Liver (tissue), 9 donors: Measurements from ENCODE around the gene AURKB. TPM values are rescaled to one million over a fixed set of nuclear protein-coding genes. Genes with fewer than 3 reads are reported as not detected.

Experiments used
- DNase-seq: peaks from one replicate; pipeline ENCODE4 v3.0.0-alpha.2; 2017; ENCODE audit warnings: low spot score
- H3K27ac ChIP-seq, 2 donors: one replicate each; pipeline ENCODE4 v1.7.0; 2013; ENCODE audit warnings: inconsistent platforms in 2 of 2, low read length in 2 of 2, control low read depth in 1 of 2, low read depth in 1 of 2, mild to moderate bottlenecking in 1 of 2
- H3K27me3 ChIP-seq, 4 donors: one replicate each; pipeline versions ENCODE4 v1.6.1 to v1.7.0; 2013; ENCODE audit warnings: low read length in 3 of 4, inconsistent platforms in 1 of 4, mild to moderate bottlenecking in 1 of 4, moderate library complexity in 1 of 4; ENCODE audit not compliant: control insufficient read depth in 4 of 4, insufficient read depth in 4 of 4
- H3K36me3 ChIP-seq, 4 donors: one replicate each; pipeline versions ENCODE4 v1.6.1 to v1.7.0; 2013; ENCODE audit warnings: low read length in 3 of 4, mild to moderate bottlenecking in 3 of 4, low read depth in 1 of 4, moderate library complexity in 1 of 4; ENCODE audit not compliant: control insufficient read depth in 4 of 4, insufficient read depth in 3 of 4
- H3K4me1 ChIP-seq, 4 donors: one replicate each; pipeline versions ENCODE4 v1.6.1 to v1.7.0; 2013; ENCODE audit warnings: low read length in 3 of 4, mild to moderate bottlenecking in 3 of 4, moderate library complexity in 1 of 4; ENCODE audit not compliant: control insufficient read depth in 4 of 4, insufficient read depth in 4 of 4
- H3K4me3 ChIP-seq, 3 donors: one replicate each; pipeline versions ENCODE4 v1.6.1 to v1.7.0; 2013; ENCODE audit warnings: low read length in 3 of 3, control low read depth in 1 of 3, low read depth in 1 of 3, mild to moderate bottlenecking in 1 of 3
- H3K9ac ChIP-seq, 2 donors: one replicate each; pipeline ENCODE4 v1.7.0; 2013; ENCODE audit warnings: low read length in 2 of 2, mild to moderate bottlenecking in 2 of 2, moderate library complexity in 2 of 2, control low read depth in 1 of 2, low read depth in 1 of 2
- H3K9me3 ChIP-seq, 4 donors: one replicate each; pipeline versions ENCODE4 v1.6.1 to v1.7.0; 2013; ENCODE audit warnings: low read length in 3 of 4; ENCODE audit not compliant: control insufficient read depth in 4 of 4
- ATF3 ChIP-seq: IDR thresholded peaks from 2 replicates; pipeline ENCODE4 v1.6.1; 2016; ENCODE audit warnings: antibody characterized with exemption
- CTCF ChIP-seq: fragments of 150-350 bp; IDR thresholded peaks from 2 replicates; pipeline ENCODE4 v1.5.1; 2017; ENCODE audit warnings: improper control_type of control experiment, low read depth, low read length; ENCODE audit not compliant: missing input control
- EGR1 ChIP-seq, 2 donors: IDR thresholded peaks; 2 replicates each; pipeline ENCODE4 v1.6.1; 2016 to 2018; ENCODE audit warnings: antibody characterized with exemption in 2 of 2, low read depth in 2 of 2
- FOXA2 ChIP-seq: IDR thresholded peaks from 2 replicates; pipeline ENCODE4 v1.6.1; 2016; ENCODE audit warnings: antibody characterized with exemption
- GABPA ChIP-seq, 2 donors: IDR thresholded peaks in 1 of 2; conservative IDR thresholded peaks in 1 of 2; 2 replicates each; pipeline ENCODE4 v1.6.1; 2016; ENCODE audit warnings: antibody characterized with exemption in 2 of 2, mild to moderate bottlenecking in 1 of 2, moderate library complexity in 1 of 2
- HNF4A ChIP-seq, 2 donors: conservative IDR thresholded peaks; 2 replicates each; pipeline ENCODE4 v1.6.1; 2016; ENCODE audit warnings: antibody characterized with exemption in 2 of 2, mild to moderate bottlenecking in 2 of 2
- HNF4G ChIP-seq: IDR thresholded peaks from 2 replicates; pipeline ENCODE4 v1.6.1; 2016; ENCODE audit warnings: antibody characterized with exemption
- JUND ChIP-seq, 2 donors: IDR thresholded peaks; 2 replicates each; pipeline ENCODE4 v1.6.1; 2016; ENCODE audit warnings: antibody characterized with exemption in 2 of 2
- MAX ChIP-seq: IDR thresholded peaks from 2 replicates; pipeline ENCODE4 v1.6.1; 2016; ENCODE audit warnings: antibody characterized with exemption
- NR2F2 ChIP-seq: IDR thresholded peaks from 2 replicates; pipeline ENCODE4 v1.6.1; 2016; ENCODE audit warnings: antibody characterized with exemption
- RAD21 ChIP-seq, 2 donors: IDR thresholded peaks; 2 replicates each; pipeline ENCODE4 v1.6.1; 2016; ENCODE audit warnings: antibody characterized with exemption in 2 of 2, mild to moderate bottlenecking in 2 of 2
- REST ChIP-seq: IDR thresholded peaks from 2 replicates; pipeline ENCODE4 v1.6.1; 2016; ENCODE audit warnings: antibody characterized with exemption, mild to moderate bottlenecking
- RXRA ChIP-seq, 2 donors: IDR thresholded peaks; 2 replicates each; pipeline ENCODE4 v1.6.1; 2017 to 2018; ENCODE audit warnings: antibody characterized with exemption in 2 of 2, mild to moderate bottlenecking in 1 of 2
- SP1 ChIP-seq: IDR thresholded peaks from 2 replicates; pipeline ENCODE4 v1.6.1; 2018; ENCODE audit warnings: antibody characterized with exemption, mild to moderate bottlenecking
- TAF1 ChIP-seq: conservative IDR thresholded peaks from 2 replicates; pipeline ENCODE4 v1.6.1; 2016; ENCODE audit warnings: antibody characterized with exemption, mild to moderate bottlenecking
- YY1 ChIP-seq: IDR thresholded peaks from 2 replicates; pipeline ENCODE4 v1.6.1; 2016; ENCODE audit warnings: antibody characterized with exemption, mild to moderate bottlenecking
- ZBTB33 ChIP-seq: IDR thresholded peaks from 2 replicates; pipeline ENCODE4 v1.6.1; 2016; ENCODE audit warnings: antibody characterized with exemption
- WGBS: extraction: QIAGEN DNeasy Blood & Tissue Kit; methylation state at CpG from one replicate; pipeline ENCODE4 v1.1.7; 2013; 5-methylcytosine and 5-hydroxymethylcytosine counted together
- polyA plus RNA-seq, 2 donors: library from polyadenylated mRNA; stranded (reverse) in 1 of 2; unstranded in 1 of 2; fragments of 200-250 nt in 1 of 2; fragments of >200 nt in 1 of 2; fragmentation: Nextera tagmentation in 1 of 2; extraction: Ambion mirVana in 1 of 2; gene quantifications; one replicate each; pipeline versions ENCODE4 v1.2.1 to v1.2.3, GENCODE V29; 2013 to 2015
- total RNA-seq, 2 donors: library from RNA; depleted of rRNA; stranded (reverse); fragments of >200 nt; gene quantifications; one replicate each; pipeline ENCODE4 v1.2.3, GENCODE V29; 2014
- donor health status: healthy.
- donor health status: healthy.
- donor health status: healthy.
- donor health status: healthy.
- donor health status: healthy.

The AURKB gene
- total and polyA plus RNA-seq, 4 donors: 0.42 to 25.9 (median 3.0) TPM

- H3K4me3 ChIP-seq: peak overlapping the region; percentile 60 to 77 (median 67)
- peak; percentile 96 for DNase-seq
- peak overlapping the region; percentile 32 to 91 for H3K9ac ChIP-seq
- peak overlapping the region; percentile 82 to 93 for H3K27ac ChIP-seq
- TF ChIP-seq EGR1 (IDR thresholded peaks at IDR 0.05; ENCODE audit: low read depth in 2 of 2) (peak; percentile 93 to 99), RXRA (IDR thresholded peaks at IDR 0.05) (peak; percentile 25 to 49), CTCF (no peak), SP1 (peak; percentile 67), GABPA (IDR thresholded peaks at IDR 0.05 in 1 of 2, conservative IDR thresholded peaks at IDR 0.05 in 1 of 2) (peak; percentile 56 to 90), FOXA2 (no peak), JUND (IDR thresholded peaks at IDR 0.05) (peak in 1 of 2 donors; percentile 14), YY1 (peak; percentile 74), RAD21 (IDR thresholded peaks at IDR 0.05) (no peak), ATF3 (peak; percentile 96), NR2F2 (no peak), HNF4A (conservative IDR thresholded peaks at IDR 0.05) (peak in 1 of 2 donors; percentile 12), TAF1 (peak; percentile 19), HNF4G (no peak), MAX (peak; percentile 62)
- under 1% methylated on average over 49 of the region's 49 CpGs for WGBS
- peaks cover 0 to 8% (median 5%) of the 10 kb centered on the region in 4 donors for H3K36me3 ChIP-seq
- no peaks in the 10 kb centered on the region for H3K27me3 ChIP-seq
- no peaks in the 10 kb centered on the region for H3K9me3 ChIP-seq
- peaks cover 4 to 25% (median 15%) of the 10 kb centered on the region in 4 donors for H3K4me1 ChIP-seq
Observed at GRCh38 chr17:8222630-8223355, 12.4 kb upstream of the AURKB start.

- no peak for TF ChIP-seq GABPA (IDR thresholded peaks at IDR 0.05 in 1 of 2, conservative IDR thresholded peaks at IDR 0.05 in 1 of 2)
- no peak for TF ChIP-seq RAD21 (IDR thresholded peaks at IDR 0.05)
- TF ChIP-seq FOXA2: peak; percentile 17
- TF ChIP-seq HNF4G: no peak
- peak in 1 of 2 donors; percentile 10 for TF ChIP-seq JUND (IDR thresholded peaks at IDR 0.05)
- no peak for TF ChIP-seq SP1
- TF ChIP-seq ZBTB33: no peak
- TF ChIP-seq HNF4A (conservative IDR thresholded peaks at IDR 0.05): peak in 1 of 2 donors; percentile 1
- TF ChIP-seq REST: no peak
- no peak for TF ChIP-seq RXRA (IDR thresholded peaks at IDR 0.05)
- TF ChIP-seq YY1: no peak
- TF ChIP-seq ATF3: no peak
- no peak for TF ChIP-seq EGR1 (IDR thresholded peaks at IDR 0.05; ENCODE audit: low read depth in 2 of 2)
- TF ChIP-seq NR2F2: no peak
- under 1% methylated on average over 9 of the region's 9 CpGs for WGBS
- Histone ChIP-seq H3K9me3 (no peaks in the 10 kb centered on the region), H3K27ac (peak overlapping the region; percentile 82 to 93), H3K36me3 (peaks cover 0 to 3% (median under 1%) of the 10 kb centered on the region in 4 donors), H3K9ac (peak overlapping the region; percentile 32 to 91), H3K27me3 (no peaks in the 10 kb centered on the region), H3K4me1 (peaks cover 4 to 25% (median 15%) of the 10 kb centered on the region in 4 donors), H3K4me3 (peak overlapping the region; percentile 60 to 77 (median 67))
- no peak for DNase-seq
Observed at GRCh38 chr17:8222380-8222629, 11.9 kb upstream of the AURKB start.
